LNCAP (cell line): ENCODE data around the gene IMPDH2.

ENCODE experiments used
- TF ChIP-seq, protein P1 (sequence below): fragments of 450-650 bp; IDR thresholded peaks from 2 replicates; pipeline ENCODE4 v1.5.1; 2017; ENCODE audit warnings: mild to moderate bottlenecking

IMPDH2 gene

DNA sequence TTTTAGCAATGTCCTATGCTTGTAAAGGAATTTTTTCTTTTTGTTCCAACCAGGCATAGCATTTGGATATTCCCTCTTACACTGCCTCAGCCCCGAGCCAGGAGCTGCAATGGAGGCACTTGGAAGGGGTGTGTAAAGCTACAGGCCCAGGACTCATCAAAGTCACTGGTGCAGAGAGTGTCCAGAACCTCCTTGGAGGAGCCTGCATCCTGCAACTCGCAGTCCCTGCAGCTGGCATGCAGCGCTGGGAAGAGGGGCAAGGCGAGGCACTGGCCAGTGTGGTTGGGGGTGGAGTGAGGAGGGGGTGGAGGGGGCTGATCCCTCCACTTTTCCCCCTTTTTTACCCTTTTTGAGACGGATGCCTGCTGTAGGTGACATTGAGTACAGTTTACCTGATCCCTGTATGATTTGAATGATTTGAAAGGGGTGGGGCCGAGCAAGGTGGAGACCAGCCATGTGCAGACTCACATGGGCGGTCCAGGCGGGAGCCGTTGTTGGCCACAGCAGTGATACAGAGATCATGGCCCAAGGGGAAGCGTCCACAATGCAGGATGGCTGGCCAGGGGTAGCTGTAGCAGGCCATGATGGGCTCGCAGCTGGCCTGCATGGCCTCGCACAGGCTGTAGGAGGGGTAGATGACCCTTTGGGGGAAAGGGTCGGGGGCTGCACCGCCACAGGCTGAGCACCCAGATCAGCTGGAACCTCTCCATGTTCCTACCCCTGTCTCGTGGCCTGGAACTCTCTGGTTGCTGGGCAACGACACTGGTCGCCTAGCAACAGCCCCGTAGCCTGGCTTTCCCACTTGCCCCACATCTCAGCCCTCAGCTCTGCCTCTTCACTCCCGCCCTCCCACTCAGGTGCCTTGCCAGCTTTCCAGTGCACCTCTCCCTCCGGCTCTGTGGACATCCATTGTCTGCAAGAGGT, 31.2 kb downstream of the IMPDH2 start:
- TF ChIP-seq, protein P1, sequence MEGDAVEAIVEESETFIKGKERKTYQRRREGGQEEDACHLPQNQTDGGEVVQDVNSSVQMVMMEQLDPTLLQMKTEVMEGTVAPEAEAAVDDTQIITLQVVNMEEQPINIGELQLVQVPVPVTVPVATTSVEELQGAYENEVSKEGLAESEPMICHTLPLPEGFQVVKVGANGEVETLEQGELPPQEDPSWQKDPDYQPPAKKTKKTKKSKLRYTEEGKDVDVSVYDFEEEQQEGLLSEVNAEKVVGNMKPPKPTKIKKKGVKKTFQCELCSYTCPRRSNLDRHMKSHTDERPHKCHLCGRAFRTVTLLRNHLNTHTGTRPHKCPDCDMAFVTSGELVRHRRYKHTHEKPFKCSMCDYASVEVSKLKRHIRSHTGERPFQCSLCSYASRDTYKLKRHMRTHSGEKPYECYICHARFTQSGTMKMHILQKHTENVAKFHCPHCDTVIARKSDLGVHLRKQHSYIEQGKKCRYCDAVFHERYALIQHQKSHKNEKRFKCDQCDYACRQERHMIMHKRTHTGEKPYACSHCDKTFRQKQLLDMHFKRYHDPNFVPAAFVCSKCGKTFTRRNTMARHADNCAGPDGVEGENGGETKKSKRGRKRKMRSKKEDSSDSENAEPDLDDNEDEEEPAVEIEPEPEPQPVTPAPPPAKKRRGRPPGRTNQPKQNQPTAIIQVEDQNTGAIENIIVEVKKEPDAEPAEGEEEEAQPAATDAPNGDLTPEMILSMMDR = no peak

DNA sequence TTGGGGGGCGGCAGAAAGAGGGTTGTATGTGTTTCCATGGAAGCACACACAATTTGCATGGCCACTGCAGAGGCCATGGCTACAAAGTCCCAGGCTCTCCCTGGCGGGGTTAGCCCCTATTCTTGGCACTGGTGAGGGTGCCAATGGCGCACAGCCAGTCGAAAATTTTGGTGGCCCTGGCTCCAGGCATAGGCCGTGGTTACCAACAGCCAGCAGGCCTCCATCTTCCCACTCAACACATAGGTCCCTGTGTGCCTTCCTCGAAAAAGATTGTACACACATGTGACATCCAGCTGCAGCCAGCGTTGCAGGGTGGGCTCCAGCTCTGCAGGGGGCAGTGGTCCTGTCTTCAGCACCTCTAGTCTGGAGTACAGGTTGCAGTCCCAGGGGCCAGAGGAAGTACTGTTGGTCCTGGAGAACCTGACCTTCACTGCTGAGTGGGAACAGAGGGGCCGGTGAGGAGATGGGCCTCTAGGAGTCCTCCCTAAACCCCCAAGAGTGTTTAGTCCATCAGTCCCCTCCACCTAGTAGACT, 32.0 kb downstream of the IMPDH2 start:
- TF ChIP-seq, protein P1 = no peak

DNA sequence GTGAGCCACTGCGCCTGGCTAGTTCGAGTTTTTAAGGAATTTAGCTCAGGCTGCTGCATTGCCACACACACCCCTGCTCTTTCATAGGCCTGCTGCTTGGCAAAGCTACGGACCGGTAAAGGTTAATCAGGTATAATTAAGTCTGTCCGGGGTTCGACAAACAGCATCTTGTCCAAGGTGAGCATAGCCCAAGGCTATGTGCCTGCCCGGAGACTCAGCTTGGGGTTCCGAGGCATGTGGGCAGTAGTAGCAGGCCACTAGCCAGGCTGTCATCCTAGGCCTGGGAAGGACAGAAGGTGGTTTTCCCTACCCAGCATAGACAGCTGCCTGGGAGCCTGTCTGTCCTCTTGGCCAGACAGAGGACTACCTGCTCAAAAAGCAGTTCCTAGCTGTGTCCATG, 32.6 kb downstream of the IMPDH2 start:
- TF ChIP-seq, protein P1 = no peak

- TF ChIP-seq, protein P1 = no peak
These were observed 35.4 kb downstream of the IMPDH2 start for GRCh38 chr3:48993834-48994233.

- TF ChIP-seq, protein P1 = no peak
These were observed 37.2 kb downstream of the IMPDH2 start for GRCh38 chr3:48991851-48992545.

DNA sequence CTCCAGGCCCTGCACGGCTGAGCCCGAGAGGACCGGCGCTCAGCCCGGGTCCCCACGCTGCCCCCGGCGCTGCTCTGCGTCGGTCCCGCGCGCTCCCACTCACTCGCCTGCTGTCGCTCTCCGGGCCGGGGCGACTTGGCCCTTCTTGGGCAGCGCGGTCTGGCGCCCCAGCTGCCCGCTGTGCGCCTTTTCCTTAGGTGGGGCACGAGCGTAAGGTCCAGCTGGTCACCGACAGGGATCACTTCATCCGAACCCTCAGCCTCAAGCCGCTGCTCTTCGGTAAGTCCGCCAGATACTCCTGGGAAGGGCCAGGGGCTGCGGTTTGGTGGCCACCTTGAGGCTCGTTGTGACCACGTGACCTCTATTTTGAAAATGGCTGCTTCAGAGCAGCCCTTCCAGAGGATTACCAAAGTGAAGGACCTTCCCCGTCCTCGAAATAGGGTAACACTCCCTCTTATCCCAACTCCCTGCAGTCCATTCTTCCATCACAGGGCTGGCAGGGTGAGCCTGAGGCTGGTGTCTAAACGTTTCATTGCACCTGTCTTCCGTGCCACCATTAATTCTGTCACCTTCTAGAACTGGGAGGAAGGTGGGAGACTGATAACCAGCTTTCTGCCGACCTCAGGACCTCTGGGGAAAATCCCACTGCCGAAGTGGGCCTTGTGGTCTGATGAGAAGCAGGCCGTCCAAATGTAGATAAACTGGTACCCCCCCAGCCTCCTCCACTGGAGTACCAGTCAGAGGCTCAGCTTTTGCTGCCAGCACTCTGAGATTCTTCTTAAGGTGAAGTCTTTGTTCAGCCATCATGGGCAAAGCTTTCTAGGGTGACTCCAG, 38.3 kb downstream of the IMPDH2 start:
- TF ChIP-seq, protein P1 = no peak
